ENCODE measurements around the gene CBX2.

The CBX2 gene

DNA sequence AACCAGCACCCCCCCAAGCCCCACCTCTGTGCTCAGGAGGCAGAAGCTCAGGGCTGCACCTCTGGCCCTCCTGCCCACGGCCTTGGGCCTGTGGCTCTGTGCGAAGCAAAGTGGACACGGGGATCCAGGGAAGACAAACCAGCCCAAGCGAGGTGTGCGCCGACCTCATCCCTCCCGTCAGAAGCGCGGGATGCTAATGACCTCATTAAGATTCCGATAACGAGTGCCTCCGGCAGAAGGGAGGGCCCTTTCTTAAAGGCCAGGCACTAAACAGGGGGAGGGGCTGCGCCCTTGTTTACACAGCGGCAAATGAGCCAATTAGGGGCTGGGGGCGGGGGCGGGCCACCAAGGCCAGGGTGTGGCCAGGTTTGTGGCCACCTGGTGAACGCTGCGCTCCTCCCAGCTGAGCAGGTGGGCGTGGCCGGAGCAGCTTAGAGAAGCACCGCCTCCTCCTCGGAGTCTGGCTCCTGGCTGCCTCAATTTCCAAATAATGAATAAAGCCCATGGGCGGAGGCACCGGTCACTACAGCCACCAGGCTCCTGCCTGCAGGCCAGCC lies 58.1 kb downstream of the CBX2 start:
- no peak for DNase-seq (ENCODE audit: extremely low spot score)
- TF ChIP-seq, protein P1, sequence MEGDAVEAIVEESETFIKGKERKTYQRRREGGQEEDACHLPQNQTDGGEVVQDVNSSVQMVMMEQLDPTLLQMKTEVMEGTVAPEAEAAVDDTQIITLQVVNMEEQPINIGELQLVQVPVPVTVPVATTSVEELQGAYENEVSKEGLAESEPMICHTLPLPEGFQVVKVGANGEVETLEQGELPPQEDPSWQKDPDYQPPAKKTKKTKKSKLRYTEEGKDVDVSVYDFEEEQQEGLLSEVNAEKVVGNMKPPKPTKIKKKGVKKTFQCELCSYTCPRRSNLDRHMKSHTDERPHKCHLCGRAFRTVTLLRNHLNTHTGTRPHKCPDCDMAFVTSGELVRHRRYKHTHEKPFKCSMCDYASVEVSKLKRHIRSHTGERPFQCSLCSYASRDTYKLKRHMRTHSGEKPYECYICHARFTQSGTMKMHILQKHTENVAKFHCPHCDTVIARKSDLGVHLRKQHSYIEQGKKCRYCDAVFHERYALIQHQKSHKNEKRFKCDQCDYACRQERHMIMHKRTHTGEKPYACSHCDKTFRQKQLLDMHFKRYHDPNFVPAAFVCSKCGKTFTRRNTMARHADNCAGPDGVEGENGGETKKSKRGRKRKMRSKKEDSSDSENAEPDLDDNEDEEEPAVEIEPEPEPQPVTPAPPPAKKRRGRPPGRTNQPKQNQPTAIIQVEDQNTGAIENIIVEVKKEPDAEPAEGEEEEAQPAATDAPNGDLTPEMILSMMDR (IDR thresholded peaks at IDR 0.05; ENCODE audit: control extremely low read depth, extremely low read depth, low read depth, missing control alignments): no peak
- POLR2A ChIA-PET: interaction anchor here (0.6 to 1.8 kb wide), 3 partner anchors 32 to 90 kb away, joined by 3 to 7 read pairs (median 4); partner anchors contain the start of gene CBX8
- CTCF ChIA-PET: interaction anchor here (1.1 to 3.3 kb wide), 12 partner anchors 10 to 134 kb away, joined by 3 to 48 read pairs (median 6); partner anchors contain the start of gene CBX8

DNA sequence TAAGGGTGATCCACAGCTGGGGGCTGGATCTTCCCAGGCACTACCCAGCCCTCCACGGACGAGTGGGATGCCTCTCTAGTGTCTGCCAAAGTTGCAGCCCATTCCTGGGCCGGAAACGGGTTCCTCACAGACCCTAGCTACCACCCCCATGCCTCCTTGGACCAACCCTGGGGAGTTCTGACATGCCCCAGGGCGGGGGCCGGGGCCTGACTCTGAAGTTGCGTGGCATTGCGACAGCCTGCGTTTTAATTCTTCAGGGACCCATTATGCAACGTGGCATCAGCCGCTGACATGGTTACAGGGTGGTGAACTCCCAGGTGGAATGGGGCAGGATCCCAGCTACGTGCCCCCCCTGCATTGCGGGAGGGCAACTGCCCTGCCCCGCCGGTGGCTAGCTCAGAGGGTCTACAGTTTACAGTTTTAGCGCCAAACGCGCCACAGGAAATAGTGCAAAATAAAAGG lies 58.6 kb downstream of the CBX2 start:
- ChIA-PET CTCF (interaction anchor here (0.8 to 3.3 kb wide), 9 partner anchors 9 to 134 kb away, joined by 3 to 48 read pairs (median 5); partner anchors contain the start of gene CBX8), POLR2A (interaction anchor here (0.6 to 1.8 kb wide), 4 partner anchors 32 to 91 kb away, joined by 3 to 8 read pairs (median 6); partner anchors contain the start of gene CBX8)
- no peak for DNase-seq (ENCODE audit: extremely low spot score)
- TF ChIP-seq, protein P1 (IDR thresholded peaks at IDR 0.05; ENCODE audit: control extremely low read depth, extremely low read depth, low read depth, missing control alignments): no peak

DNA sequence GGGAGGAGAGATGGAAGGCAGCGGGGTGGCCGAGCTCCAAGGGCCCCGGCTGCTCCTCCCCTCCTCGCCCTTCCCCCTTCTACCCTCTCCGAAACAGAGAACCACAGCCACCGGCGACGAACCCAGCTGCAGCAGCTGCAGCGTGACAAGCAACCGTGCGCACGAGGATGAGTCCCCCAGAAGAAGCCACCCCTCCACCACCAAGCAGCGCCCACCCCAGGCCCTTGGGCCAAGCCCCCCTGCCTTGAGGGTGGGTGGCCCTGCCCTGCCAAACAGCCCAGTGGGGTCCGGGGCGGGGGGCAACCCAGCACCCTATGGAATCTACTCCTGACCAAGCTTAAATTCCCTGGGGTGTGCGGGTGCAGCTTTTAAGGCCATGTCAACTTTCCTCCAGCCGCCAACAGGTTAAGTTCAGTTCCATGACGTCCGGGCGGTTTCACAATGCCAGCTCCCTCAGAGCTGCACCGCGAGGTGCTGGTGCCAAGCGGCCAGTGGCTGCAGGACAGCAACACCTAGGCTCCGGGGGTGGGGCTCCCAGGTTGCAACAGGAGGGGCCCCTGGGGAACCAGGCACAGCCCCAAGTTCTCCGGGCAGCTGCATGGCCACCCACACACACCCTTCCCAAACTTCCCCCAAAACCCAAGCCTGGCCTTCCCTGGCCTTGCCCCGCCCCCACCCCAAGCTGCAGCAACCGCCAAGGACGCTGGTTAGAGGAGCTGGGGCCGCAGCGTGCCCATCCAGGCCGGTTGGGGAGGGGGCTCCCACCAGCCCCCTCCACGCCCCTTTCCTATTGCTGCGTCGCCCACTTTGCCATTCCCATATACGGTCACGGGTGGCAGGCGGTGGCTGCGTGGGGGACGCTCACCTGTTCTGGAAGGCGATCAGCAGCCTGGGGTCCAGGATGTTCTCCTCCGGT lies 59.3 kb downstream of the CBX2 start:
- POLR2A ChIA-PET: interaction anchor here (0.6 to 1.8 kb wide), 3 partner anchors 32 to 40 kb away, joined by 3 to 8 read pairs (median 4); partner anchors contain the start of gene CBX8
- TF ChIP-seq, protein P1 (IDR thresholded peaks at IDR 0.05; ENCODE audit: control extremely low read depth, extremely low read depth, low read depth, missing control alignments): no peak
- peak; percentile 76 for DNase-seq (ENCODE audit: extremely low spot score)
- CTCF ChIA-PET: interaction anchor here (0.8 to 3.3 kb wide), 8 partner anchors 9 to 133 kb away, joined by 3 to 48 read pairs (median 4); no protein-coding TSS in a partner anchor

Measured in GM10248 (cell line).